Keratinocyte (primary cell): ENCODE data around the gene ZBTB38. TPM values are rescaled to one million over a fixed set of nuclear protein-coding genes. Genes with fewer than 3 reads are reported as not detected.

ENCODE experiments used
- DNase-seq: peaks from one replicate; pipeline ENCODE4 v3.0.0-alpha.2; 2011; ENCODE audit warnings: low read depth, missing footprints, low spot score
- FAIRE-seq: peaks from 2 replicates; lab custom pipeline; 2011; peaks lifted over from hg19 to GRCh38; lab: Jason Lieb, UNC
- H2AFZ ChIP-seq: 2 replicates; pipeline ENCODE4 v1.6.0; 2012; ENCODE audit warnings: low read length, control low read depth, inconsistent platforms; ENCODE audit not compliant: control insufficient read depth
- H3K27ac ChIP-seq: 2 replicates; pipeline ENCODE4 v1.5.1; 2011; ENCODE audit warnings: low read length; ENCODE audit not compliant: control insufficient read depth, insufficient read depth
- H3K27me3 ChIP-seq: 3 replicates; pipeline ENCODE4 v1.6.0; 2011; ENCODE audit warnings: low read length; ENCODE audit not compliant: control insufficient read depth, insufficient read depth; ENCODE audit errors: extremely low read depth
- H3K36me3 ChIP-seq, 2 experiments: 2 replicates in 1 of 2; 3 replicates in 1 of 2; pipeline ENCODE4 v1.5.1; 2011; ENCODE audit warnings: low read length in 2 of 2, mild to moderate bottlenecking in 1 of 2; ENCODE audit not compliant: control insufficient read depth in 2 of 2, insufficient read depth in 2 of 2; ENCODE audit errors: extremely low read depth in 1 of 2
- H3K4me1 ChIP-seq: 3 replicates; pipeline ENCODE4 v1.5.1; 2011; ENCODE audit warnings: low read length; ENCODE audit not compliant: control insufficient read depth, insufficient read depth; ENCODE audit errors: extremely low read depth
- H3K4me2 ChIP-seq: 3 replicates; pipeline ENCODE4 v1.6.0; 2011; ENCODE audit warnings: low read depth, low read length; ENCODE audit not compliant: control insufficient read depth, insufficient read depth; ENCODE audit errors: extremely low read depth
- H3K4me3 ChIP-seq, 3 experiments: fragments of 200-600 bp in 1 of 3; sonication (generic) in 1 of 3; 2 replicates in 2 of 3; 3 replicates in 1 of 3; pipeline ENCODE4 v1.5.1; 2011 to 2016; ENCODE audit warnings: low read length in 3 of 3, mild to moderate bottlenecking in 3 of 3, control low read depth in 2 of 3, inconsistent platforms in 1 of 3, low read depth in 1 of 3, mixed read lengths in 1 of 3, mixed run types in 1 of 3, moderate library complexity in 1 of 3; ENCODE audit not compliant: control insufficient read depth in 2 of 3, insufficient read depth in 2 of 3; ENCODE audit errors: extremely low read depth in 1 of 3
- H3K79me2 ChIP-seq: 2 replicates; pipeline ENCODE4 v1.6.0; 2012; ENCODE audit warnings: low read length; ENCODE audit not compliant: control insufficient read depth, insufficient read depth
- H3K9ac ChIP-seq: 3 replicates; pipeline ENCODE4 v1.6.0; 2011; ENCODE audit warnings: low read length; ENCODE audit not compliant: control insufficient read depth, insufficient read depth; ENCODE audit errors: extremely low read depth
- H3K9me1 ChIP-seq: 3 replicates; pipeline ENCODE4 v1.6.0; 2011; ENCODE audit warnings: low read length; ENCODE audit not compliant: control insufficient read depth, insufficient read depth; ENCODE audit errors: extremely low read depth
- H3K9me3 ChIP-seq: 2 replicates; pipeline ENCODE4 v1.5.1; 2012; ENCODE audit warnings: low read depth, low read length; ENCODE audit not compliant: control insufficient read depth
- H4K20me1 ChIP-seq: 3 replicates; pipeline ENCODE4 v1.6.0; 2011; ENCODE audit warnings: low read length; ENCODE audit not compliant: control insufficient read depth, insufficient read depth; ENCODE audit errors: extremely low read depth
- EZH2 ChIP-seq: IDR thresholded peaks from one replicate; pipeline ENCODE4 v1.6.1; 2012; ENCODE audit warnings: inconsistent platforms, mild to moderate bottlenecking, low read length, moderate library complexity
- dilution Hi-C: fragments of 300-500 bp; cut with MboI; formaldehyde crosslinking; loops from one replicate; pipeline ENCODE4 v1.7.0; 2020; ENCODE audit warnings: low sequenced_read_pairs; ENCODE audit not compliant: extremely low pct_ligation_motif_present
- polyA plus RNA-seq, 5 experiments: library from polyadenylated mRNA; depleted of rRNA in 3 of 5; stranded (reverse) in 3 of 5; stranded (forward) in 1 of 5; unstranded in 1 of 5; fragments of >200 nt; gene quantifications; 1 replicate in 1 of 5; 2 replicates in 3 of 5; 3 replicates in 1 of 5; pipeline versions ENCODE4 v1.2.1 to v1.2.3, GENCODE V29; 2011 to 2012; ENCODE audit warnings: missing spikeins in 2 of 5, low read depth in 1 of 5, low replicate concordance in 1 of 5
- TF ChIP-seq, protein P1 (sequence below), 3 experiments: IDR thresholded peaks in 1 of 3; conservative IDR thresholded peaks in 1 of 3; optimal IDR thresholded peaks in 1 of 3; 2 replicates in 2 of 3; 3 replicates in 1 of 3; pipeline versions ENCODE3 to v1.5.1; 2011; ENCODE audit warnings: low read length in 3 of 3, mild to moderate bottlenecking in 3 of 3, moderate library complexity in 2 of 3, control low read depth in 1 of 3, inconsistent platforms in 1 of 3; ENCODE audit not compliant: insufficient read depth in 2 of 3; ENCODE audit errors: extremely low read depth in 1 of 3

Gene ZBTB38
- polyA plus RNA-seq, 1 donor (not counting 4 experiments of a cell fraction or from before 2014, with no cell fraction given) = 34.9 TPM

DNA sequence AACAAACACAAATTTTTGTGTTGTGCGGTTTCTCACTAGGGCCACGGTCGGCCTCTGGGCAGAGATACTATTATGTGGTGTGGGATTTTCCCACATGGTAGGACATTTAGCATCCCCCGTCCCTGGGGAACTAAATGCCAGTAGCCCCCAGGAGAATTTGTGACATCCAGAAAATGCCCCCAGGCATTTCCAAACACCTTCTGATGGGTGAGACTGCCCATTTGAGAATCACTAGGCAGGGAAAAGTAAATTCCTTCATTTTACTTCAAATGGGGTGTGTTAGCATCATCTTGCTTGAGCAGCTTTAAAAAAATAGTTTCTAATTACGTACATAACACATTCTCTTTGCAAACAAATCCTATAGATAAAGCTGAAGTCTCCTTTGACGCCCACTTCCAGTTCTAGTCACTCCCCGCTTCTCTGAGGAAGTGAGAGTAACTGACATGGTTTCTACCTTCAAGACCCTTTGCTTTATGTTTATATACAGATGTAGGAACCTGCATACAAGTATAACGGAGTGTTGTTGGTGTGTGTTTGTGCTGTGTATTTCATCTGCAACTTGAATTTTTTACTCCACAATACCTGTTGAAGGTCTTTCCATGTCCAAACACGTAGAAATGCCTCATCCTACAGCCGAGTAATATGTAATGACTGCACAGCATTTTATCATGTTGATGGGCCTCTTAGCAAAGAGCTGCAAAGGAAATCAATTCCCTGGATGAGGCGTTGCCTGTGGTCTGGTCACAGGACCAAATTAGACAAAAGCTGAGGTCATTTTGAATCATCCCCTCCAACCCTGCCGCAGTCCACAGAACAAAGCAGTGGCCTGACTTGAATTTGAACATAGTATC lies 31.4 kb upstream of the ZBTB38 start:
- no peak for FAIRE-seq
- H3K9ac ChIP-seq = no peak overlapping the region
- H3K4me1 ChIP-seq = peaks cover 12% of the 10 kb centered on the region
- H4K20me1 ChIP-seq = no peaks in the 10 kb centered on the region
- no peaks in the 10 kb centered on the region for H3K27me3 ChIP-seq
- no peaks in the 10 kb centered on the region for H3K79me2 ChIP-seq
- H3K27ac ChIP-seq = no peak overlapping the region
- no peak overlapping the region for H3K4me3 ChIP-seq
- no peaks in the 10 kb centered on the region for H3K36me3 ChIP-seq
- H3K4me2 ChIP-seq = peak overlapping the region; percentile 50
- dilution Hi-C loops = no loop called here
- peak overlapping the region; percentile 22 for H2AFZ ChIP-seq
- TF ChIP-seq EZH2 = no peak
- TF ChIP-seq, protein P1, sequence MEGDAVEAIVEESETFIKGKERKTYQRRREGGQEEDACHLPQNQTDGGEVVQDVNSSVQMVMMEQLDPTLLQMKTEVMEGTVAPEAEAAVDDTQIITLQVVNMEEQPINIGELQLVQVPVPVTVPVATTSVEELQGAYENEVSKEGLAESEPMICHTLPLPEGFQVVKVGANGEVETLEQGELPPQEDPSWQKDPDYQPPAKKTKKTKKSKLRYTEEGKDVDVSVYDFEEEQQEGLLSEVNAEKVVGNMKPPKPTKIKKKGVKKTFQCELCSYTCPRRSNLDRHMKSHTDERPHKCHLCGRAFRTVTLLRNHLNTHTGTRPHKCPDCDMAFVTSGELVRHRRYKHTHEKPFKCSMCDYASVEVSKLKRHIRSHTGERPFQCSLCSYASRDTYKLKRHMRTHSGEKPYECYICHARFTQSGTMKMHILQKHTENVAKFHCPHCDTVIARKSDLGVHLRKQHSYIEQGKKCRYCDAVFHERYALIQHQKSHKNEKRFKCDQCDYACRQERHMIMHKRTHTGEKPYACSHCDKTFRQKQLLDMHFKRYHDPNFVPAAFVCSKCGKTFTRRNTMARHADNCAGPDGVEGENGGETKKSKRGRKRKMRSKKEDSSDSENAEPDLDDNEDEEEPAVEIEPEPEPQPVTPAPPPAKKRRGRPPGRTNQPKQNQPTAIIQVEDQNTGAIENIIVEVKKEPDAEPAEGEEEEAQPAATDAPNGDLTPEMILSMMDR (optimal IDR thresholded peaks at IDR 0.05 in 1 of 3, IDR thresholded peaks at IDR 0.05 in 1 of 3, conservative IDR thresholded peaks at IDR 0.05 in 1 of 3; ENCODE audit: extremely low read depth in 1 of 3, insufficient read depth in 2 of 3, low read length in 3 of 3) = no peak
- no peaks in the 10 kb centered on the region for H3K9me3 ChIP-seq
- H3K9me1 ChIP-seq = no peaks in the 10 kb centered on the region
- DNase-seq = peak; percentile 45

DNA sequence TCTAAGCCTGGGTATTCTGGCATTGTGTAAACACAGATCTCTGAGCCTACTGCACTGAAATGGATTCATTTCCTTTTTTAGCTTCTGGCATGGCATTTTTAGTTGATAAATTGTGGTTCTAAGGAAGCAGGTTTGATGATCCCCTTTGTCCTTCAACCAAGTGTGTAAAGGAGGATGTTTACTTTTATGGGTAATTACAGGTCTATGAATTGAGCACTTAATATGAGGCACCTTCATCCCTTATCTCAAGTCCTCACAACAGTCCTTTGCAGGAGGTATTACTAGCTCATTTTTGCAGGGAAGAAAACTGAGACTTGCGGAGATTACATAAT lies 30.8 kb upstream of the ZBTB38 start:
- Histone ChIP-seq H2AFZ (peak overlapping the region; percentile 22), H3K9me3 (no peaks in the 10 kb centered on the region), H3K4me3 (no peak overlapping the region), H3K9ac (no peak overlapping the region), H4K20me1 (no peaks in the 10 kb centered on the region), H3K36me3 (no peaks in the 10 kb centered on the region), H3K27ac (peak overlapping the region; percentile 11), H3K79me2 (no peaks in the 10 kb centered on the region), H3K4me2 (peak overlapping the region; percentile 50), H3K27me3 (no peaks in the 10 kb centered on the region), H3K9me1 (no peaks in the 10 kb centered on the region), H3K4me1 (peaks cover 12% of the 10 kb centered on the region)
- DNase-seq (no peak), FAIRE-seq (no peak)
- TF ChIP-seq, protein P1 (optimal IDR thresholded peaks at IDR 0.05 in 1 of 3, IDR thresholded peaks at IDR 0.05 in 1 of 3, conservative IDR thresholded peaks at IDR 0.05 in 1 of 3; ENCODE audit: extremely low read depth in 1 of 3, insufficient read depth in 2 of 3, low read length in 3 of 3) = no peak
- TF ChIP-seq EZH2 = no peak
- dilution Hi-C loops = no loop called here
